Endodermal cell (in vitro differentiated cells): Measurements from ENCODE around the gene TPSAB1. TPM values are rescaled to one million over a fixed set of nuclear protein-coding genes. Genes with fewer than 3 reads are reported as not detected.

ENCODE experiments used
- DNase-seq: peaks from one replicate; pipeline ENCODE4 v3.0.0-alpha.2; 2017
- H3K27ac ChIP-seq: 2 replicates; pipeline ENCODE4 v1.5.1; 2013; ENCODE audit warnings: mild to moderate bottlenecking, low read depth, low read length, moderate library complexity
- H3K27me3 ChIP-seq: 2 replicates; pipeline ENCODE4 v1.6.1; 2013; ENCODE audit warnings: mild to moderate bottlenecking, low read length, moderate library complexity; ENCODE audit not compliant: insufficient read depth, control insufficient read depth, poor library complexity, severe bottlenecking
- H3K36me3 ChIP-seq: 2 replicates; pipeline ENCODE4 v1.7.0; 2013; ENCODE audit warnings: mild to moderate bottlenecking, low read length, moderate library complexity; ENCODE audit not compliant: control insufficient read depth, insufficient read depth
- H3K4me1 ChIP-seq: one replicate; pipeline ENCODE4 v1.7.0; 2013; ENCODE audit warnings: low read length; ENCODE audit not compliant: control insufficient read depth, insufficient read depth
- H3K4me3 ChIP-seq: 2 replicates; pipeline ENCODE4 v1.5.1; 2013; ENCODE audit warnings: mild to moderate bottlenecking, low read length, moderate library complexity
- H3K9ac ChIP-seq: 2 replicates; pipeline ENCODE4 v1.6.1; 2013; ENCODE audit warnings: mild to moderate bottlenecking, low read length, moderate library complexity; ENCODE audit not compliant: poor library complexity, severe bottlenecking; ENCODE audit errors: extremely low read depth
- H3K9me3 ChIP-seq: 2 replicates; pipeline ENCODE4 v1.6.1; 2013; ENCODE audit warnings: mild to moderate bottlenecking, low read length, moderate library complexity; ENCODE audit not compliant: control insufficient read depth
- H3K27ac Mint-ChIP-seq: 2 replicates; pipeline ENCODE4 v1.8.0; 2020; ENCODE audit warnings: mixed read lengths
- H3K27me3 Mint-ChIP-seq: 2 replicates; pipeline ENCODE4 v1.8.0; 2021; ENCODE audit warnings: mild to moderate bottlenecking, mixed read lengths; ENCODE audit not compliant: insufficient read depth
- H3K36me3 Mint-ChIP-seq: 2 replicates; pipeline ENCODE4 v1.8.0; 2020; ENCODE audit warnings: low read depth, mixed read lengths
- H3K4me1 Mint-ChIP-seq: 2 replicates; pipeline ENCODE4 v1.8.0; 2020; ENCODE audit warnings: mixed read lengths
- H3K4me3 Mint-ChIP-seq: 2 replicates; pipeline ENCODE4 v1.8.0; 2020; ENCODE audit warnings: mild to moderate bottlenecking, moderate library complexity, mixed read lengths
- H3K9me3 Mint-ChIP-seq: 2 replicates; pipeline ENCODE4 v1.8.0; 2020; ENCODE audit warnings: mild to moderate bottlenecking, mixed read lengths
- WGBS, 2 experiments: methylation state at CpG; one replicate each; pipeline versions ENCODE4 v1.1.5 to v1.1.7; 2013; ENCODE audit warnings: missing lambda C conversion rate in 2 of 2, mixed read lengths in 1 of 2; ENCODE audit not compliant: insufficient coverage in 1 of 2, insufficient read length in 1 of 2; 5-methylcytosine and 5-hydroxymethylcytosine counted together
- total RNA-seq, 2 donors: library from RNA; stranded (reverse); fragmentation: NEBNext Ultra II Directional in 1 of 2; extraction: Animal tissue kit (Norgen Biotek cat#: 25700) in 1 of 2; gene quantifications; 2 replicates in 1 of 2; 3 replicates in 1 of 2; pipeline ENCODE4 v1.2.1, GENCODE V29; 2021
- TF ChIP-seq, protein P1 (sequence below): fragments of 200-600 bp; sonication (generic); conservative IDR thresholded peaks from 2 replicates; pipeline ENCODE4 v1.5.0; 2021; ENCODE audit warnings: antibody characterized with exemption, mild to moderate bottlenecking

TPSAB1 gene
- total RNA-seq, 2 donors from 2014 or later = not detected

GRCh38 chr16:1275791-1276579, 35.5 kb downstream of the TPSAB1 start:
- no peak overlapping the region for H3K4me3 Mint-ChIP-seq
- no peaks in the 10 kb centered on the region for H3K9me3 Mint-ChIP-seq
- WGBS, 2 experiments = 90 to 93% methylated on average over 27 to 30 of the region's 30 CpGs

DNA sequence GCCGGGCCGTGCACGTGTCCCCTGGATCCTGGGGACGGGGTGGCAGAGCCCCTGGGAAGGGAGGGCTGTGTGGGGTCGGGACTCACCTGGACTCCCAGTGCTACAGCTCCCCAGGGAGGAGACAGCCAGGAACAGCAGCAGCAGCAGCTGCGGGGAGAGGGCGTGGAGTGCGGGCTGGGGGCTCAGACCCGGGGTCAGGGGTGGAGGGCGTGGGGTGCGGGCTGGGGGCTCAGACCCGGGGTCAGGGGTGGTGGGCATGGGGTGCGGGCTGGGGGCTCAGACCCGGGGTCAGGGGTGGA, 36.0 kb downstream of the TPSAB1 start:
- H3K27ac Mint-ChIP-seq = no peak overlapping the region
- peaks cover 8% of the 10 kb centered on the region for H3K27me3 ChIP-seq
- H3K36me3 Mint-ChIP-seq = no peaks in the 10 kb centered on the region
- H3K27ac ChIP-seq = no peak overlapping the region
- H3K36me3 ChIP-seq = no peaks in the 10 kb centered on the region
- no peaks in the 10 kb centered on the region for H3K4me1 ChIP-seq
- H3K4me3 ChIP-seq = no peak overlapping the region
- whole genome bisulfite sequencing, 2 experiments = 95 to 97% methylated on average over 7 to 12 of the region's 14 CpGs
- no peaks in the 10 kb centered on the region for H3K9me3 Mint-ChIP-seq
- H3K27me3 Mint-ChIP-seq = peaks cover 9% of the 10 kb centered on the region
- peaks cover 2% of the 10 kb centered on the region for H3K4me1 Mint-ChIP-seq
- H3K9ac ChIP-seq = no peak overlapping the region
- no peak for DNase-seq
- no peak overlapping the region for H3K4me3 Mint-ChIP-seq
- TF ChIP-seq, protein P1, sequence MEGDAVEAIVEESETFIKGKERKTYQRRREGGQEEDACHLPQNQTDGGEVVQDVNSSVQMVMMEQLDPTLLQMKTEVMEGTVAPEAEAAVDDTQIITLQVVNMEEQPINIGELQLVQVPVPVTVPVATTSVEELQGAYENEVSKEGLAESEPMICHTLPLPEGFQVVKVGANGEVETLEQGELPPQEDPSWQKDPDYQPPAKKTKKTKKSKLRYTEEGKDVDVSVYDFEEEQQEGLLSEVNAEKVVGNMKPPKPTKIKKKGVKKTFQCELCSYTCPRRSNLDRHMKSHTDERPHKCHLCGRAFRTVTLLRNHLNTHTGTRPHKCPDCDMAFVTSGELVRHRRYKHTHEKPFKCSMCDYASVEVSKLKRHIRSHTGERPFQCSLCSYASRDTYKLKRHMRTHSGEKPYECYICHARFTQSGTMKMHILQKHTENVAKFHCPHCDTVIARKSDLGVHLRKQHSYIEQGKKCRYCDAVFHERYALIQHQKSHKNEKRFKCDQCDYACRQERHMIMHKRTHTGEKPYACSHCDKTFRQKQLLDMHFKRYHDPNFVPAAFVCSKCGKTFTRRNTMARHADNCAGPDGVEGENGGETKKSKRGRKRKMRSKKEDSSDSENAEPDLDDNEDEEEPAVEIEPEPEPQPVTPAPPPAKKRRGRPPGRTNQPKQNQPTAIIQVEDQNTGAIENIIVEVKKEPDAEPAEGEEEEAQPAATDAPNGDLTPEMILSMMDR = no peak
- no peaks in the 10 kb centered on the region for H3K9me3 ChIP-seq

More at GRCh38 chr16:1275791-1276579, 35.5 kb downstream of the TPSAB1 start:
- no peaks in the 10 kb centered on the region for H3K36me3 ChIP-seq
- TF ChIP-seq, protein P1 = no peak
- H3K4me3 ChIP-seq = no peak overlapping the region
- no peaks in the 10 kb centered on the region for H3K9me3 ChIP-seq
- Mint-ChIP-seq H3K4me1 (peaks cover 2% of the 10 kb centered on the region), H3K27me3 (peaks cover 9% of the 10 kb centered on the region), H3K36me3 (no peaks in the 10 kb centered on the region), H3K27ac (no peak overlapping the region)
- no peak overlapping the region for H3K9ac ChIP-seq
- H3K27ac ChIP-seq = no peak overlapping the region
- no peaks in the 10 kb centered on the region for H3K4me1 ChIP-seq
- H3K27me3 ChIP-seq = peaks cover 8% of the 10 kb centered on the region
- no peak for DNase-seq

GRCh38 chr16:1277151-1277598, 36.7 kb downstream of the TPSAB1 start:
- H3K9me3 ChIP-seq = no peaks in the 10 kb centered on the region
- H3K4me1 ChIP-seq = no peaks in the 10 kb centered on the region
- no peaks in the 10 kb centered on the region for H3K36me3 ChIP-seq
- DNase-seq = no peak
- H3K9me3 Mint-ChIP-seq = no peaks in the 10 kb centered on the region
- no peak overlapping the region for H3K4me3 Mint-ChIP-seq
- H3K27ac ChIP-seq = no peak overlapping the region
- H3K9ac ChIP-seq = no peak overlapping the region
- H3K27me3 ChIP-seq = peaks cover 8% of the 10 kb centered on the region
- H3K27ac Mint-ChIP-seq = no peak overlapping the region
- H3K4me1 Mint-ChIP-seq = peaks cover 2% of the 10 kb centered on the region
- TF ChIP-seq, protein P1 = no peak
- peaks cover 9% of the 10 kb centered on the region for H3K27me3 Mint-ChIP-seq
- WGBS, 2 experiments = 74 to 91% methylated on average over 4 to 19 of the region's 19 CpGs
- no peak overlapping the region for H3K4me3 ChIP-seq
- H3K36me3 Mint-ChIP-seq = no peaks in the 10 kb centered on the region
